KMS-11 (cell line): Measurements from ENCODE around the gene ZSCAN32.

Experiments used
- H2AFZ ChIP-seq: fragments of 200-600 bp; sonication (generic); 2 replicates; pipeline ENCODE4 v1.6.1; 2016; ENCODE audit warnings: antibody characterized with exemption, mixed run types, low read depth
- H3K27ac ChIP-seq: fragments of 200-600 bp; sonication (generic); 2 replicates; pipeline ENCODE4 v1.6.1; 2016; ENCODE audit warnings: mild to moderate bottlenecking, mixed run types
- H3K27me3 ChIP-seq: fragments of 200-600 bp; sonication (generic); 2 replicates; pipeline ENCODE4 v1.6.1; 2017; ENCODE audit warnings: mild to moderate bottlenecking, low read depth, mixed run types, moderate library complexity; ENCODE audit not compliant: insufficient read depth
- H3K36me3 ChIP-seq: fragments of 200-600 bp; sonication (generic); 2 replicates; pipeline ENCODE4 v1.6.1; 2017; ENCODE audit warnings: mild to moderate bottlenecking, mixed run types; ENCODE audit not compliant: insufficient read depth
- H3K4me1 ChIP-seq: fragments of 200-600 bp; sonication (generic); 2 replicates; pipeline ENCODE4 v1.6.1; 2016; ENCODE audit warnings: mild to moderate bottlenecking, low read depth, mixed run types; ENCODE audit not compliant: poor library complexity, severe bottlenecking
- H3K4me2 ChIP-seq: fragments of 200-600 bp; sonication (generic); 2 replicates; pipeline ENCODE4 v1.7.0; 2016; ENCODE audit warnings: mild to moderate bottlenecking, mixed run types
- H3K4me3 ChIP-seq: fragments of 200-600 bp; sonication (generic); IDR thresholded peaks from 2 replicates; pipeline ENCODE4 v1.6.1; 2017; ENCODE audit warnings: low read depth, low read length, mixed read lengths; ENCODE audit not compliant: insufficient read depth
- H3K79me2 ChIP-seq: fragments of 200-600 bp; sonication (generic); 2 replicates; pipeline ENCODE4 v1.6.1; 2016; ENCODE audit warnings: low read depth, mixed run types; ENCODE audit not compliant: insufficient read depth
- H3K9ac ChIP-seq: fragments of 200-600 bp; sonication (generic); 2 replicates; pipeline ENCODE4 v1.6.1; 2016; ENCODE audit warnings: mild to moderate bottlenecking, mixed run types
- H4K20me1 ChIP-seq: fragments of 200-600 bp; sonication (generic); 2 replicates; pipeline ENCODE4 v1.6.1; 2016; ENCODE audit warnings: mild to moderate bottlenecking, mixed run types; ENCODE audit not compliant: insufficient read depth
- TF ChIP-seq, protein P1 (sequence below): fragments of 200-600 bp; sonication (generic); conservative IDR thresholded peaks from 2 replicates; pipeline ENCODE4 v1.6.1; 2017; ENCODE audit warnings: low read depth, mild to moderate bottlenecking, antibody characterized with exemption, low read length, moderate library complexity, mixed read lengths

Gene ZSCAN32

DNA sequence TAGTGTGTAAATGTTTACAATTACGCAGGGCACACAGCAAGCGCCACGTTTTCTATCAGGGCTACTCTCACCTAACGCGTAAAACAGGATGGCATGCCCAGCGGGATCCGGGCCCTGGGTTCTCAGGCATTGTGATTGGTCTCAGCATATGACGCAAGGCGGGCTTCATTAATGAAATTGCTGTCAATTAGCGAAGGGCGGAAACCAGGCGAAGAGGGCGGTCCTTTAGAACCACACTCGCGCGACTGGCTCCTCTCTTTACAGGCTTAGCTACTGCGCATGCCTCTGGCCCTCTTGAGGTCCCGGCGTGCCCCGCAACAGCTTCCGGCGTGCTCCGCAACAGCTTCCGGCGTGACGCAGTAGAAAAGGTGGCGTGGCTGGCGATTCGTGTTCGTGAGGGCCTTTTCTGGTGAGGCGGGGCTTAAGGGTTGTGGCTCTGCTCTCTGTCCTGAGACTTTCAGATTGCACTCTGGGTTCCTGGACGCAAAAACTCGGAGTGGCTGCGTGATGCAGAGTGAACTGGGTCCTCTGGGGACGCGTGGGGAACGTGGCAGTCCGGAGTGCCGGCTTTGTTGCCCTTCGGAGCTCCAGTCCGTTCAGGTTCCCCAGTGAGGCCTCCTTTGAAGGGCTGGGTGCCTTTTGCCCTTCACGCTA lies 35.9 kb downstream of the ZSCAN32 start:
- H3K4me3 ChIP-seq = no peak overlapping the region
- no peaks in the 10 kb centered on the region for H4K20me1 ChIP-seq
- H3K4me1 ChIP-seq = no peaks in the 10 kb centered on the region
- H3K4me2 ChIP-seq = no peak overlapping the region
- H3K79me2 ChIP-seq = no peaks in the 10 kb centered on the region
- no peak overlapping the region for H2AFZ ChIP-seq
- H3K27ac ChIP-seq = no peak overlapping the region
- no peaks in the 10 kb centered on the region for H3K36me3 ChIP-seq
- H3K9ac ChIP-seq = no peak overlapping the region
- TF ChIP-seq, protein P1, sequence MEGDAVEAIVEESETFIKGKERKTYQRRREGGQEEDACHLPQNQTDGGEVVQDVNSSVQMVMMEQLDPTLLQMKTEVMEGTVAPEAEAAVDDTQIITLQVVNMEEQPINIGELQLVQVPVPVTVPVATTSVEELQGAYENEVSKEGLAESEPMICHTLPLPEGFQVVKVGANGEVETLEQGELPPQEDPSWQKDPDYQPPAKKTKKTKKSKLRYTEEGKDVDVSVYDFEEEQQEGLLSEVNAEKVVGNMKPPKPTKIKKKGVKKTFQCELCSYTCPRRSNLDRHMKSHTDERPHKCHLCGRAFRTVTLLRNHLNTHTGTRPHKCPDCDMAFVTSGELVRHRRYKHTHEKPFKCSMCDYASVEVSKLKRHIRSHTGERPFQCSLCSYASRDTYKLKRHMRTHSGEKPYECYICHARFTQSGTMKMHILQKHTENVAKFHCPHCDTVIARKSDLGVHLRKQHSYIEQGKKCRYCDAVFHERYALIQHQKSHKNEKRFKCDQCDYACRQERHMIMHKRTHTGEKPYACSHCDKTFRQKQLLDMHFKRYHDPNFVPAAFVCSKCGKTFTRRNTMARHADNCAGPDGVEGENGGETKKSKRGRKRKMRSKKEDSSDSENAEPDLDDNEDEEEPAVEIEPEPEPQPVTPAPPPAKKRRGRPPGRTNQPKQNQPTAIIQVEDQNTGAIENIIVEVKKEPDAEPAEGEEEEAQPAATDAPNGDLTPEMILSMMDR = no peak
- no peaks in the 10 kb centered on the region for H3K27me3 ChIP-seq

DNA sequence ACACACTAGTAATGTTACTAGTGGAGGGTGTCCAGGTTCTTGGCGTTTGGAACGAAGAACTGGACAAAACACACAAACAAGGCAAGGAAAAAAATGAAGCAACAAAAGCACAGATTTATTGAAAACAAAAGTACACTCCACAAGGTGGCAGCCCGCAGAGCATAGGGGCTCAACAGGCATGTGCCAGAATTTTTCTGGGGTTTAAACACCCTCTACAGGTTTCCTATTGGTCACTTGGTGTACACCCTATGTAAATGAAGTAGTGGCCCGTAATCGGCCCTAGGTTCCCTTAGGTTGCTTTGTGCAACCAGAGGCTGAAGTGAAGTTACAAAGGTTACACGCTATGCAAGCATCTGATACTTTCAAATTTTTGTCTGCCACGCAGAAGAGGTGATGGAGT lies 37.0 kb downstream of the ZSCAN32 start:
- Histone ChIP-seq H3K4me2 (no peak overlapping the region), H3K27me3 (no peaks in the 10 kb centered on the region), H4K20me1 (no peaks in the 10 kb centered on the region), H2AFZ (no peak overlapping the region), H3K9ac (no peak overlapping the region), H3K4me3 (no peak overlapping the region), H3K4me1 (no peaks in the 10 kb centered on the region), H3K36me3 (no peaks in the 10 kb centered on the region), H3K79me2 (no peaks in the 10 kb centered on the region), H3K27ac (no peak overlapping the region)
- TF ChIP-seq, protein P1 = no peak

DNA sequence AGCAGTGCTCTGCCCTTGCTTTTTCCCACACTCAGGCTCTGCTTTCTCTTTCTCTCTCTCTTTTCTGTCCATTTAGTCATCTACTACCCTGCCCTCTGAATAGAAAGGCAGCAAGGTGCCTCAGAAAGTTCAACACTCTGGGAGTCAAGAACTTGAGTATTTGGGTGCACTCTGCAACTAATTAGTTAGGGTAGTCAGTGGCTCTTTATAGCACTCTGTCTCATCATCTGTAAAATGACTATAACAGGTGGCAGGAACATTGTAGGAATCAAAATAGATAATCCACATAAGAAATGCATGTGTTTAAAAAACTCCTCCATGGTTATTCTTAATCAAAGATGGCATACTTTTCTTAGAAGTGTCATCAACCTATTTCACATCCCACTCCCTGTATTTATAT lies 37.9 kb downstream of the ZSCAN32 start:
- H4K20me1 ChIP-seq = no peaks in the 10 kb centered on the region
- no peaks in the 10 kb centered on the region for H3K27me3 ChIP-seq
- no peaks in the 10 kb centered on the region for H3K4me1 ChIP-seq
- H3K9ac ChIP-seq = no peak overlapping the region
- H3K79me2 ChIP-seq = no peaks in the 10 kb centered on the region
- H3K36me3 ChIP-seq = no peaks in the 10 kb centered on the region
- H2AFZ ChIP-seq = no peak overlapping the region
- no peak overlapping the region for H3K4me2 ChIP-seq
- H3K27ac ChIP-seq = no peak overlapping the region
- no peak overlapping the region for H3K4me3 ChIP-seq
- TF ChIP-seq, protein P1 = no peak

DNA sequence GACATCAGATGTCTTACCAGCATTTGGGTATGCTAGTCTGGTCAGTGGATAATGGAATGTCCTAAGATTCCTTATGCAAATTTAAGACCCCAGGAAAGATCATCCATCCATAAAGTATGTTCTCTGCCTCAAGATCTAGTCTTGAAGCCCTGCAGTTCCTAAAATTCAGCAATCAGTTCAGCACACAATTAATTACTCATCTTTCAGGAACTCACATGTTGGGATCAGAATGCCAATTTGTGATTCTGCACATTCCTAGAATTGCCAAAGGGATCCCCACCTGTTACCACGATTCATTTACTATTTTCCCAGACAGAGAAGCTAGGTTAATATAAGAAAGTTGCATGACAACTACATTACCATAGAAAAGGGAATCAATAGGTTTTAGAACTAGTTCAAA lies 41.9 kb downstream of the ZSCAN32 start:
- Histone ChIP-seq H3K9ac (no peak overlapping the region), H2AFZ (no peak overlapping the region), H3K4me2 (no peak overlapping the region), H3K36me3 (no peaks in the 10 kb centered on the region), H3K27me3 (no peaks in the 10 kb centered on the region), H3K79me2 (no peaks in the 10 kb centered on the region), H4K20me1 (no peaks in the 10 kb centered on the region), H3K4me3 (no peak overlapping the region), H3K27ac (no peak overlapping the region), H3K4me1 (peaks cover 9% of the 10 kb centered on the region)
- TF ChIP-seq, protein P1 = no peak
